NB4 (cell line): ENCODE results near the gene TNS1.

Experiments
- POLR2A ChIP-seq: IDR thresholded peaks from 2 replicates; pipeline ENCODE4 v1.6.1; 2011; ENCODE audit warnings: mild to moderate bottlenecking; ENCODE audit not compliant: insufficient read length; ENCODE audit errors: extremely low read depth
- TF ChIP-seq, protein P1 (sequence below): IDR thresholded peaks from one replicate; pipeline ENCODE4 v1.5.1; 2012; ENCODE audit warnings: low read depth, low read length
- TF ChIP-seq, protein P2 (sequence below): IDR thresholded peaks from 2 replicates; pipeline ENCODE4 v1.6.1; 2011; ENCODE audit warnings: low read depth, low read length

DNA sequence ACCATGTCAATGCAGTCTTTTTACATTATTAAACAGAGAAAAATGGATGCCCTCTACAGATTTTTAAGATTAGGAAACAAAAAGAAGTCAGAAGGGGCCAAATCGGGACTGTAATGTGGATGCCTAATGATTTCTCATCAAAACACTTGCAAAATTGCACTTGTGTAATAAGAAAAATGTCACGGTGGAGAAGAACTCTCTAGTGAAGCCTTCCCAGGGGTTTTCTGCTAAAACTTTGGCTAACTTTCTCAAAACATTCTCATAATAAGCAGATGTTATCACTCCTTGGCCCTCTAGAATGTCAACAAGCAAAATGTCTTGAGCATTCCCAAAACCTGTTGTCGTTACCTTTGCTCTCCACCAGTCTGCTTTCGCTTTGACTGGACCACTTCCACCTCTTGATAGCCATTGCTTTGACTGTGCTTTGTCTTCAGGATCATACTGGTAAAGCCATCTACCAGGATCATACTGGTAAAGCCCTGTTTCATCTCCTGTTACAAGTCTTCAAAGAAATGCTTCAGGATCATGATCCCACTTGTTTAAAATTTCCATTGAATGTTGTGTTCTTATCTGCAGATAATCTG, 226.8 kb downstream of the TNS1 start:
- TF ChIP-seq POLR2A = no peak
- TF ChIP-seq, protein P1, sequence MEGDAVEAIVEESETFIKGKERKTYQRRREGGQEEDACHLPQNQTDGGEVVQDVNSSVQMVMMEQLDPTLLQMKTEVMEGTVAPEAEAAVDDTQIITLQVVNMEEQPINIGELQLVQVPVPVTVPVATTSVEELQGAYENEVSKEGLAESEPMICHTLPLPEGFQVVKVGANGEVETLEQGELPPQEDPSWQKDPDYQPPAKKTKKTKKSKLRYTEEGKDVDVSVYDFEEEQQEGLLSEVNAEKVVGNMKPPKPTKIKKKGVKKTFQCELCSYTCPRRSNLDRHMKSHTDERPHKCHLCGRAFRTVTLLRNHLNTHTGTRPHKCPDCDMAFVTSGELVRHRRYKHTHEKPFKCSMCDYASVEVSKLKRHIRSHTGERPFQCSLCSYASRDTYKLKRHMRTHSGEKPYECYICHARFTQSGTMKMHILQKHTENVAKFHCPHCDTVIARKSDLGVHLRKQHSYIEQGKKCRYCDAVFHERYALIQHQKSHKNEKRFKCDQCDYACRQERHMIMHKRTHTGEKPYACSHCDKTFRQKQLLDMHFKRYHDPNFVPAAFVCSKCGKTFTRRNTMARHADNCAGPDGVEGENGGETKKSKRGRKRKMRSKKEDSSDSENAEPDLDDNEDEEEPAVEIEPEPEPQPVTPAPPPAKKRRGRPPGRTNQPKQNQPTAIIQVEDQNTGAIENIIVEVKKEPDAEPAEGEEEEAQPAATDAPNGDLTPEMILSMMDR = no peak
- TF ChIP-seq, protein P2, sequence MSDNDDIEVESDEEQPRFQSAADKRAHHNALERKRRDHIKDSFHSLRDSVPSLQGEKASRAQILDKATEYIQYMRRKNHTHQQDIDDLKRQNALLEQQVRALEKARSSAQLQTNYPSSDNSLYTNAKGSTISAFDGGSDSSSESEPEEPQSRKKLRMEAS = no peak
